ENCODE measurements around the gene C3orf62.

Gene C3orf62

DNA sequence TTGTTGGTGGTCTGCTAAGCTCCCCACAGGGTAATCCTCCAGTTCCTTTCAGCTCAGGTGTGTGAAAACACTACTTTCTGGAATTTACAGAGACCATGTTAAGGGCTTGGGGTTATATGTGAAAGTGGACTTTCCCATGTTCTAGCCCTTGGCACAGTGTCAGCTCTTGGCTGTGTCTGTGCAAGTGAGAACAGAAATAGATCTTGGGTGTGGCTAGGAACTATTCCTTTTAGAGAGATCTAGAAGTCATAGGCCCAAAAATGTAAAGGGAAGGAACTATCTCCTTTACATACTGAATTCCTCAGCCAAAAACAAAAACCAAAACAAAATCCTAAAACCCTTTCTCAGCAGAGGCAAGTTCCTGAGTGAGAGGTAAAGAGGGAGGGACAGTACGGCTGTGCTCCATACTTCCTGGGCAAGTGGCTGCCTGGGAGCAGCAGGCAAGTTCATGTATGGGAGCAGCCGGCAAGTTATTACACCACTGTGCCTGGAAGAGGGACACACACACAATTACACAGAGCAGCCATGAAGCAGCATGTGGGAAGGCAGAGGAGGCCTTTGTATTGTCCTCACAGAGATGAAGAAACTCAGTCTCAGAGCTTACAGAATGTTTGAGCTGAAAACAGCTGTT, 19.9 kb upstream of the C3orf62 start:
- Histone ChIP-seq H3K27me3 (replicated peaks; ENCODE audit: control insufficient read depth, insufficient read depth, low read length) (no peaks in the 10 kb centered on the region), H3K9ac (ENCODE audit: low read length) (peak overlapping the region; percentile 64), H3K4me3 (ENCODE audit: low read length) (no peak overlapping the region), H3K9me3 (ENCODE audit: control insufficient read depth, low read length) (no peaks in the 10 kb centered on the region), H3K36me3 (ENCODE audit: control insufficient read depth, insufficient read depth, low read length, severe bottlenecking) (peaks cover 84% of the 10 kb centered on the region), H3K4me1 (ENCODE audit: control insufficient read depth, insufficient read depth, low read length) (peaks cover 12% of the 10 kb centered on the region)
- peak; percentile 51 for DNase-seq (ENCODE audit: low read depth)

DNA sequence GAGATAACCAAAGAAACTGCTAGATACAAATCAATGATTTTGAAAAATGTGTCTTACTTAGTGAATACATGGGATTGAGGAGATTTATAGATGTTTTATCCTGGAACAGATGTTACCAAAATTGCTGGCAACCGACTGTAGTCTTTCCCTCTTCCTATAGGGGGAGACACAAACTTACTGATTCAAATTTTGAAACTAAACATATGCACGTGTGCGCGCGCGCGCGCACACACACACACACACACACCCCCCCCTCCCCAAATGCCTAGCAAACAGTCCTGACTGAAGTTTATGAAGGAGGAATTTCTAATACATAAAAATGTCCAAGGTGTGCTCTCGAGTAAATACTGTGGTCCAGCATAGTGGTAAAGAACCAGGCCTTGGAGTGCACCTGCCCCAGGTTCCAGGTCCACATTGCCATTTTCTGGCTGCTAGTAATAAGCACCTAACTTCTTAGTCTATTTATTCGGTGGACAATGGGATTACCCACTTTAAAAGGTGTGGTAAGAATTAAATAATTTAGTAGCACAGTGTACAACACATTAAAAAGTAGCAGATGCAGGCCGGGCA, 18.5 kb upstream of the C3orf62 start:
- peak; percentile 63 for DNase-seq (ENCODE audit: low read depth)
- Histone ChIP-seq H3K9ac (ENCODE audit: low read length) (no peak overlapping the region), H3K9me3 (ENCODE audit: control insufficient read depth, low read length) (no peaks in the 10 kb centered on the region), H3K36me3 (ENCODE audit: control insufficient read depth, insufficient read depth, low read length, severe bottlenecking) (peaks cover 80% of the 10 kb centered on the region), H3K27me3 (replicated peaks; ENCODE audit: control insufficient read depth, insufficient read depth, low read length) (no peaks in the 10 kb centered on the region), H3K4me1 (ENCODE audit: control insufficient read depth, insufficient read depth, low read length) (peaks cover 12% of the 10 kb centered on the region), H3K4me3 (ENCODE audit: low read length) (no peak overlapping the region)

GRCh38 chr3:49294343-49294742, 17.3 kb upstream of the C3orf62 start:
- Histone ChIP-seq H3K9me3 (ENCODE audit: control insufficient read depth, low read length) (no peaks in the 10 kb centered on the region), H3K36me3 (ENCODE audit: control insufficient read depth, insufficient read depth, low read length, severe bottlenecking) (peaks cover 82% of the 10 kb centered on the region), H3K9ac (ENCODE audit: low read length) (no peak overlapping the region), H3K4me1 (ENCODE audit: control insufficient read depth, insufficient read depth, low read length) (peaks cover 12% of the 10 kb centered on the region), H3K27me3 (replicated peaks; ENCODE audit: control insufficient read depth, insufficient read depth, low read length) (no peaks in the 10 kb centered on the region), H3K4me3 (ENCODE audit: low read length) (no peak overlapping the region)
- no peak for DNase-seq (ENCODE audit: low read depth)

DNA sequence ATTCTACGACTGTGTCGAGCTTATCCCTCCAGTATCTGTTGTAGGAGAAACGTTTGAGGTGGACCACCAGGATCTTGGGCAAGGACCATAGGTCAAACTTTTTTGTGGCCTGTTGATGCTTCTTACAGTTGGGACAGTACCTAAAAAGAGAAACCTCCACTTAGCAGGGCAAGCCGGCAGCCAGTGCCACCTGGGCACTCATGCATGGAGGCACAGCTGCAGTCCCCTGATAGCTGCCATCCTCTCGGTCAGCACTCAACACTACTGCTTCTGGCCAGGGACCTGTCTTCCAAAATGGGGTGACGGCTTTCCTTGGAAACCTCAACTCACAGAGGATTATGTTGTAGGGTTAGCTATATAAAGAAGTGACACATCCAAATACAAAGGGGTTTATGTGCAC, 7.0 kb upstream of the C3orf62 start:
- H3K27me3 ChIP-seq (replicated peaks; ENCODE audit: control insufficient read depth, insufficient read depth, low read length) = no peaks in the 10 kb centered on the region
- H3K4me3 ChIP-seq (ENCODE audit: low read length) = no peak overlapping the region
- no peaks in the 10 kb centered on the region for H3K9me3 ChIP-seq (ENCODE audit: control insufficient read depth, low read length)
- peaks cover 72% of the 10 kb centered on the region for H3K36me3 ChIP-seq (ENCODE audit: control insufficient read depth, insufficient read depth, low read length, severe bottlenecking)
- DNase-seq (ENCODE audit: low read depth) = no peak
- H3K9ac ChIP-seq (ENCODE audit: low read length) = no peak overlapping the region
- H3K4me1 ChIP-seq (ENCODE audit: control insufficient read depth, insufficient read depth, low read length) = peaks cover 9% of the 10 kb centered on the region

DNA sequence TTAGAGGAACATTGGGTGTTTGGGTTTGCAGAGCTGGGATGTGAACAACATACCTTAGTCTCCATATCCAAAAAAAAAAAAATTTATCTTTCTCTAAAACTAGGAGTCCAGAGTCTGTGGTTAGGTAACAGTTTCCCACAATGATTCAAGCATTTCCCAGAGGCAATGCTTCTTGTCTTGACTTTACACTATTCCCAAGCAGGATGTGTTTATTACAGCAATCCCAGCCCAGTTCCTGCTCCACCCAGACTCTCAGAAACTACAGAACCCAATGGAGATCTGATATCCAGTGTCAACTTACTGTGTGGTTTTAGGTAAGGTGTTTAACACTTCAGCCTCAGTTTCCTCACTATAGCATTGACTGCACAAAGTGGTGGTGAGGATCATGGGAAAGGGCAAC, 2.3 kb upstream of the C3orf62 start:
- Histone ChIP-seq H3K36me3 (ENCODE audit: control insufficient read depth, insufficient read depth, low read length, severe bottlenecking) (peaks cover 35% of the 10 kb centered on the region), H3K27me3 (replicated peaks; ENCODE audit: control insufficient read depth, insufficient read depth, low read length) (no peaks in the 10 kb centered on the region), H3K9ac (ENCODE audit: low read length) (peak overlapping the region; percentile 40), H3K4me3 (ENCODE audit: low read length) (no peak overlapping the region), H3K9me3 (ENCODE audit: control insufficient read depth, low read length) (no peaks in the 10 kb centered on the region), H3K4me1 (ENCODE audit: control insufficient read depth, insufficient read depth, low read length) (peaks cover 37% of the 10 kb centered on the region)
- DNase-seq (ENCODE audit: low read depth) = no peak

DNA sequence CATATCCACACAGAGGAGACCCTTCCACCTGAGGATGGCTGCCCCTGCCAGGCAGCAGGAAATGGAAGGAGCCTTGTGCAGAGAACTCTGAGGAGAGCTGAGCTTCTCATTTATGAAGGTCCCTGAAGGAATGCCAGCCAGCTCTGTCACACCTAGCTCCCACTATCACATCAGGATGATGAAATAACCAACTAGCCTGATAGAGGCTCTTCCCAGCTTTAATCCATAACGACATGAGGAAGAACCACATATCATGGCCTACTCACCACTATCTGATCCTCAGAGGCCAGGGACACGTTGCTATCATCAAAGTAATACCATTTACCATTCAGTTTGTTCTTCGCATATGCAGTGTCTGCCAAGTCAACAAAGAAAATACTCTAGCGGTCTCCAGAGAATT, 1.5 kb upstream of the C3orf62 start:
- H3K36me3 ChIP-seq (ENCODE audit: control insufficient read depth, insufficient read depth, low read length, severe bottlenecking) = peaks cover 27% of the 10 kb centered on the region
- H3K4me3 ChIP-seq (ENCODE audit: low read length) = no peak overlapping the region
- H3K9me3 ChIP-seq (ENCODE audit: control insufficient read depth, low read length) = no peaks in the 10 kb centered on the region
- no peaks in the 10 kb centered on the region for H3K27me3 ChIP-seq (replicated peaks; ENCODE audit: control insufficient read depth, insufficient read depth, low read length)
- peak overlapping the region; percentile 25 for H3K9ac ChIP-seq (ENCODE audit: low read length)
- peaks cover 37% of the 10 kb centered on the region for H3K4me1 ChIP-seq (ENCODE audit: control insufficient read depth, insufficient read depth, low read length)
- no peak for DNase-seq (ENCODE audit: low read depth)

- H3K4me1 ChIP-seq (ENCODE audit: control insufficient read depth, insufficient read depth, low read length) = peaks cover 37% of the 10 kb centered on the region
- H3K9ac ChIP-seq (ENCODE audit: low read length) = peak overlapping the region; percentile 86
- H3K27me3 ChIP-seq (replicated peaks; ENCODE audit: control insufficient read depth, insufficient read depth, low read length) = no peaks in the 10 kb centered on the region
- peak overlapping the region; percentile 73 for H3K4me3 ChIP-seq (ENCODE audit: low read length)
- no peak for DNase-seq (ENCODE audit: low read depth)
- peaks cover 23% of the 10 kb centered on the region for H3K36me3 ChIP-seq (ENCODE audit: control insufficient read depth, insufficient read depth, low read length, severe bottlenecking)
- H3K9me3 ChIP-seq (ENCODE audit: control insufficient read depth, low read length) = no peaks in the 10 kb centered on the region
Observed at GRCh38 chr3:49277383-49277775, 347 bp upstream of the C3orf62 start.

DNA sequence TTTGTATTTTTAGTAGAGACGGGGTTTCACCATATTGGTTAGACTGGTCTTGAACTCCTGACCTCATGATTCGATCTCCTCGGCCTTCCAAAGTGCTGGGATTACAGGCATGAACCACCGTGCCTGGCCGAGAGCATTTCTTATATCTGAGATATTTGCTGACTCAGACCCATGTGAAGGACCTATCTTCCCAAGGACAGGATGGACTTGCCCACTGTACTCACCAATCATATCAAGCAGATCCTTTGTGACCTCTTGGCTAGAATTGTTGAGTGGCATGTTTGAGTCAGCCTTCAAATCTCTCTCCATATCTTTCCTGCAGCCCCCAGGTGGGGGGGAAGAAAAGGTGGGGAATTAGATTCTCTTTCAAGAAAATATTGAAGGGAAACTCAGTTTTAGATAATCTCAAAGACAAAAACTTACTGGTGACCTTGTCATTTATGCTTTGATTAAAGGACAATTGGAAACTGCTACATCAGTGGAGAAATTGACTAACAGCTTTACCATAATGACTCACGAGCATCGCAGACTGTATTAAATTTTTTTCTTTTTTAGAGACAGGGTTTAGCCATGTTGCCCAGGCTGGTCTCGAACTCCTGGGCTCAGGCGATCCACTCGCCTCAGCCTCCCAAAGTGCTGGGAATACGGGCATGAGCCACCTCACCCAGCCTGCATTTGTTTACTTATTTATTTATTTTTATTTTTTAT, 3.1 kb downstream of the C3orf62 start:
- Histone ChIP-seq H3K4me1 (ENCODE audit: control insufficient read depth, insufficient read depth, low read length) (peaks cover 28% of the 10 kb centered on the region), H3K27me3 (replicated peaks; ENCODE audit: control insufficient read depth, insufficient read depth, low read length) (no peaks in the 10 kb centered on the region), H3K36me3 (ENCODE audit: control insufficient read depth, insufficient read depth, low read length, severe bottlenecking) (peaks cover 7% of the 10 kb centered on the region), H3K9me3 (ENCODE audit: control insufficient read depth, low read length) (no peaks in the 10 kb centered on the region), H3K4me3 (ENCODE audit: low read length) (no peak overlapping the region), H3K9ac (ENCODE audit: low read length) (no peak overlapping the region)
- no peak for DNase-seq (ENCODE audit: low read depth)

- no peak overlapping the region for H3K4me3 ChIP-seq (ENCODE audit: low read length)
- H3K36me3 ChIP-seq (ENCODE audit: control insufficient read depth, insufficient read depth, low read length, severe bottlenecking) = no peaks in the 10 kb centered on the region
- H3K9ac ChIP-seq (ENCODE audit: low read length) = no peak overlapping the region
- no peak for DNase-seq (ENCODE audit: low read depth)
- H3K4me1 ChIP-seq (ENCODE audit: control insufficient read depth, insufficient read depth, low read length) = peaks cover 15% of the 10 kb centered on the region
- H3K9me3 ChIP-seq (ENCODE audit: control insufficient read depth, low read length) = no peaks in the 10 kb centered on the region
- no peaks in the 10 kb centered on the region for H3K27me3 ChIP-seq (replicated peaks; ENCODE audit: control insufficient read depth, insufficient read depth, low read length)
Observed at GRCh38 chr3:49271047-49271446, 6.0 kb downstream of the C3orf62 start.

DNA sequence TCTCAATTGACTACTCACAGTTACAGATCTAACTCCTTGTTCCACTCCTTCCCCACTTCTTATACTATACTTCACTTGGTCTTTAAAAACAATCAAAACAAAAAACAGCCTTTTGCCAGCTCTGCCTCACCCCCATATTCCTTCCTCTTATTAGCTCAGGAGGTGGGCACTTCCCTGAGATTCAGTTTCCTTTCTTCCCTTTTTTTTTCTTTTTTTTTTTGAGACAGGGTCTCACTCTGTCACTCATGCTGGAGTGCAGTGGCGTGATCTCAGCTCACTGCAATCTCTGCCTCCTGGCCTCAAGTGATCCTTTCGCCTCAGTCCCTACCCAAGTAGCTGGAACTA, 6.9 kb downstream of the C3orf62 start:
- H3K4me1 ChIP-seq (ENCODE audit: control insufficient read depth, insufficient read depth, low read length) = peaks cover 14% of the 10 kb centered on the region
- no peaks in the 10 kb centered on the region for H3K27me3 ChIP-seq (replicated peaks; ENCODE audit: control insufficient read depth, insufficient read depth, low read length)
- no peak for DNase-seq (ENCODE audit: low read depth)
- H3K36me3 ChIP-seq (ENCODE audit: control insufficient read depth, insufficient read depth, low read length, severe bottlenecking) = no peaks in the 10 kb centered on the region
- H3K9ac ChIP-seq (ENCODE audit: low read length) = no peak overlapping the region
- H3K9me3 ChIP-seq (ENCODE audit: control insufficient read depth, low read length) = no peaks in the 10 kb centered on the region
- H3K4me3 ChIP-seq (ENCODE audit: low read length) = no peak overlapping the region

GRCh38 chr3:49269443-49270155, 7.4 kb downstream of the C3orf62 start:
- peaks cover 14% of the 10 kb centered on the region for H3K4me1 ChIP-seq (ENCODE audit: control insufficient read depth, insufficient read depth, low read length)
- no peak overlapping the region for H3K9ac ChIP-seq (ENCODE audit: low read length)
- H3K9me3 ChIP-seq (ENCODE audit: control insufficient read depth, low read length) = no peaks in the 10 kb centered on the region
- H3K27me3 ChIP-seq (replicated peaks; ENCODE audit: control insufficient read depth, insufficient read depth, low read length) = no peaks in the 10 kb centered on the region
- no peak for DNase-seq (ENCODE audit: low read depth)
- H3K4me3 ChIP-seq (ENCODE audit: low read length) = no peak overlapping the region
- no peaks in the 10 kb centered on the region for H3K36me3 ChIP-seq (ENCODE audit: control insufficient read depth, insufficient read depth, low read length, severe bottlenecking)

Measured in adipocyte (in vitro differentiated cells).